ENCODE measurements around the gene MAP2K2. TPM values are rescaled to one million over a fixed set of nuclear protein-coding genes. Genes with fewer than 3 reads are reported as not detected.

MAP2K2 gene
- total and polyA plus RNA-seq, 2 donors (not counting 3 experiments of a cell fraction or from before 2014, with no cell fraction given), result 126 to 171 TPM

DNA sequence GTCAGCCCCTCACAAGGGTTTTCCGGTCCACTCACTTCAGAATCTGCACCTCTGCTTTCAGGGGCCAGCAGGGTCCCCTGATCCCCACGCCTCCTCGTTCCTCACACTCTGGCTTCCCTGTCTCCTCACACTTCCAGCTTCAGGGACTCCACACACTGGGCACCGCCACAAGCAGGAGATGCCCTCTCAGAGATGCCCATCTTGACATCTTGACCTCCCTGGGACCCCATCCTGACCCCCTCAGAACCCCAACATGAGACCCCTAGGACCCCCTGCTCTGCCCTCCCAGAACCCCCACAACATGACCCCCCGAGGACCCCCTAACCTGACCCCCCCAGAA is 2.7 kb downstream of the MAP2K2 start:
- Histone ChIP-seq H3K27me3 (ENCODE audit: control insufficient read depth in 2 of 2, insufficient read depth in 2 of 2, low read length in 2 of 2) (no peaks in the 10 kb centered on the region), H3K79me2 (ENCODE audit: control insufficient read depth, insufficient read depth, low read length) (peaks cover 42% of the 10 kb centered on the region), H3K4me1 (ENCODE audit: control insufficient read depth, extremely low read depth, insufficient read depth, low read length) (peaks cover 14% of the 10 kb centered on the region), H3K4me2 (ENCODE audit: insufficient read depth, low read length) (no peak overlapping the region), H3K9me1 (replicated peaks; ENCODE audit: control insufficient read depth, extremely low read depth, insufficient read depth, low read length) (no peaks in the 10 kb centered on the region), H3K27ac (ENCODE audit: insufficient read depth, low read depth, low read length) (no peak overlapping the region), H4K20me1 (replicated peaks; ENCODE audit: control insufficient read depth, extremely low read depth, insufficient read depth, low read length) (no peaks in the 10 kb centered on the region), H3K9me3 (replicated peaks; ENCODE audit: control insufficient read depth, insufficient read depth, low read length) (no peaks in the 10 kb centered on the region), H3K4me3 (replicated peaks in 1 of 3; ENCODE audit: insufficient read depth in 1 of 3, low read depth in 1 of 3, low read length in 3 of 3) (no peak overlapping the region), H3K9ac (replicated peaks; ENCODE audit: extremely low read depth, insufficient read depth, low read length) (no peak overlapping the region), H3K36me3 (ENCODE audit: control insufficient read depth in 2 of 2, extremely low read depth in 1 of 2, insufficient read depth in 2 of 2, low read length in 2 of 2) (peaks cover 2 to 18% of the 10 kb centered on the region in 2 experiments), H2AFZ (ENCODE audit: low read depth, low read length) (no peak overlapping the region)
- intact Hi-C loops (cut with micrococcal nuclease) (loop anchor here (5.0 kb wide), 1 partner anchor 54 kb away; the partner anchor contains the start of gene ZBTB7A), dilution Hi-C loops (cut with MboI; ENCODE audit: extremely low pct_ligation_motif_present, low sequenced_read_pairs) (no loop called here)
- DNase-seq (ENCODE audit: low read depth, low spot score) (no peak), FAIRE-seq (no peak)
- POLR2A ChIA-PET, result no interaction called here
- no peak for TF ChIP-seq POLR2A (IDR thresholded peaks at IDR 0.05; ENCODE audit: low read depth, low read length)
- TF ChIP-seq POLR2AphosphoS5 (IDR thresholded peaks at IDR 0.05; ENCODE audit: insufficient read depth, low read depth, low read length), result no peak
- no peak for TF ChIP-seq GATA2 (IDR thresholded peaks at IDR 0.05; ENCODE audit: insufficient read depth, insufficient read length, low read depth, low read length)
- no peak for TF ChIP-seq EZH2 (IDR thresholded peaks at IDR 0.05; ENCODE audit: borderline replicate concordance, low read depth, low read length, severe bottlenecking)
- TF ChIP-seq FOS (IDR thresholded peaks at IDR 0.05; ENCODE audit: borderline replicate concordance, insufficient read depth, low read length), result no peak
- no peak for TF ChIP-seq MYC (IDR thresholded peaks at IDR 0.05; ENCODE audit: low read depth, low read length)
- no peak for TF ChIP-seq JUN (IDR thresholded peaks at IDR 0.05; ENCODE audit: borderline replicate concordance, insufficient read depth, insufficient read length, low read depth)
- TF ChIP-seq, protein P1, sequence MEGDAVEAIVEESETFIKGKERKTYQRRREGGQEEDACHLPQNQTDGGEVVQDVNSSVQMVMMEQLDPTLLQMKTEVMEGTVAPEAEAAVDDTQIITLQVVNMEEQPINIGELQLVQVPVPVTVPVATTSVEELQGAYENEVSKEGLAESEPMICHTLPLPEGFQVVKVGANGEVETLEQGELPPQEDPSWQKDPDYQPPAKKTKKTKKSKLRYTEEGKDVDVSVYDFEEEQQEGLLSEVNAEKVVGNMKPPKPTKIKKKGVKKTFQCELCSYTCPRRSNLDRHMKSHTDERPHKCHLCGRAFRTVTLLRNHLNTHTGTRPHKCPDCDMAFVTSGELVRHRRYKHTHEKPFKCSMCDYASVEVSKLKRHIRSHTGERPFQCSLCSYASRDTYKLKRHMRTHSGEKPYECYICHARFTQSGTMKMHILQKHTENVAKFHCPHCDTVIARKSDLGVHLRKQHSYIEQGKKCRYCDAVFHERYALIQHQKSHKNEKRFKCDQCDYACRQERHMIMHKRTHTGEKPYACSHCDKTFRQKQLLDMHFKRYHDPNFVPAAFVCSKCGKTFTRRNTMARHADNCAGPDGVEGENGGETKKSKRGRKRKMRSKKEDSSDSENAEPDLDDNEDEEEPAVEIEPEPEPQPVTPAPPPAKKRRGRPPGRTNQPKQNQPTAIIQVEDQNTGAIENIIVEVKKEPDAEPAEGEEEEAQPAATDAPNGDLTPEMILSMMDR (IDR thresholded peaks at IDR 0.05; ENCODE audit: extremely low read depth in 1 of 2, insufficient read depth in 1 of 2, low read depth in 1 of 2, low read length in 2 of 2), result no peak
- TF ChIP-seq, protein P2, sequence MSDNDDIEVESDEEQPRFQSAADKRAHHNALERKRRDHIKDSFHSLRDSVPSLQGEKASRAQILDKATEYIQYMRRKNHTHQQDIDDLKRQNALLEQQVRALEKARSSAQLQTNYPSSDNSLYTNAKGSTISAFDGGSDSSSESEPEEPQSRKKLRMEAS (IDR thresholded peaks at IDR 0.05; ENCODE audit: insufficient read depth, insufficient read length), result no peak
- BruUV-seq (replicated peaks), result no TSS peak
- CTCF ChIA-PET, result interaction anchor here (2.8 kb wide), 1 partner anchor 19 kb away, joined by 19 read pairs; no protein-coding TSS in a partner anchor

Measured in endothelial cell of umbilical vein (primary cell).